B cell (primary cell): ENCODE measurements around the gene IDS.
"Not testable (repeated sequence)": the region's sequence is repeated elsewhere in the genome, so short reads cannot be mapped to it uniquely, and the experiment has no call there.

Experiments used
- CTCF ChIP-seq: fragments of 200-600 bp; IDR thresholded peaks from one replicate; pipeline ENCODE4 v1.8.0; 2022; ENCODE audit warnings: antibody characterized with exemption, mild to moderate bottlenecking
- EZH2 ChIP-seq: IDR thresholded peaks from 2 replicates; pipeline ENCODE4 v1.6.1; 2012; ENCODE audit warnings: borderline replicate concordance, low read depth, mild to moderate bottlenecking, moderate library complexity, low read length; ENCODE audit not compliant: insufficient read depth, poor library complexity, severe bottlenecking

GRCh38 chrX:149545545-149546543, 40.7 kb upstream of the IDS start:
- TF ChIP-seq CTCF, EZH2: not testable (repeated sequence)
